Measurements from ENCODE around the gene ERAP2.
"Not testable (repeated sequence)": the region's sequence is repeated elsewhere in the genome, so short reads cannot be mapped to it uniquely, and the experiment has no call there.

The ERAP2 gene

DNA sequence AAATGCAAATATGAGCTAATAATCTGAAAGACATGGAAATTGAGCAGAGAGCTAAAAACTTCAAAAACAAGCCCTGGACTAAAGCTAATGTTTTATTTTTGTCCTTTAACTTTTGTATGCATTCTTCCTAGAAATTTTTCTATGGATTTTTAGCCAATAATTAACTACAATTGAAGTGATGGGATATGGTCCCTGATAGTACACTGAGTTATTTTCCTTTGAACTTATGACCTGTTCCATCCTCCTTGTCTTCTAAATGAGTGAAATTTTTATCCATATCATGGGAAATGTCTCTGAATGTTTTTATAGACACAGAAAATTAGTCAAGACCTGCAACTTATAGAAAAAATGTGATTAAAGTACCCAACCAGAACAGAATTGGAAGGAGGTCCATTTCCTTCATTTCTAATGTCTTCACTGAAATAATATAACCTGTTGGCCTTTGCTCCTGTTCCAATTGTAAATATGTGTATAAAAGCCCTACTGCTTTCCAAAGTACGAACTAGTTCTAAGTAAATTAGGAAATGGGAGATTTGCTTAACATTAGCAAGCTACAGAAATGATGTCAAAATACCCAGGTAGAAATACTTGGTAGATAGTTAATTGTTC is 11.3 kb upstream of the ERAP2 start:
- DNase-seq, result no peak

GRCh38 chr5:96868603-96869371 is 7.5 kb upstream of the ERAP2 start:
- DNase-seq, result no peak

DNA sequence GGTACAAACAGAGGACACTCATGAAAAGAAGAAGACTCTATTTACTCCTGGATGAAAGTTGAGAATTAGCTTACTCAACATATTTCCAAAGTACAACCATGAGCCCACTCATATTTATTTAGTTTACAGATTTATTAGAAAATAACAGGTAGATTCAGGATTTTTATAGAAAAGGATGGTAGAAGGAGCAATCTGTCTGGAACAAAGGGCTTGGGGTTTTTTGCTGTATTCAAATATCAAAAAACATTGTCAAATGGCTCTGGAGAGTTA is 7.0 kb upstream of the ERAP2 start:
- no peak for DNase-seq

DNA sequence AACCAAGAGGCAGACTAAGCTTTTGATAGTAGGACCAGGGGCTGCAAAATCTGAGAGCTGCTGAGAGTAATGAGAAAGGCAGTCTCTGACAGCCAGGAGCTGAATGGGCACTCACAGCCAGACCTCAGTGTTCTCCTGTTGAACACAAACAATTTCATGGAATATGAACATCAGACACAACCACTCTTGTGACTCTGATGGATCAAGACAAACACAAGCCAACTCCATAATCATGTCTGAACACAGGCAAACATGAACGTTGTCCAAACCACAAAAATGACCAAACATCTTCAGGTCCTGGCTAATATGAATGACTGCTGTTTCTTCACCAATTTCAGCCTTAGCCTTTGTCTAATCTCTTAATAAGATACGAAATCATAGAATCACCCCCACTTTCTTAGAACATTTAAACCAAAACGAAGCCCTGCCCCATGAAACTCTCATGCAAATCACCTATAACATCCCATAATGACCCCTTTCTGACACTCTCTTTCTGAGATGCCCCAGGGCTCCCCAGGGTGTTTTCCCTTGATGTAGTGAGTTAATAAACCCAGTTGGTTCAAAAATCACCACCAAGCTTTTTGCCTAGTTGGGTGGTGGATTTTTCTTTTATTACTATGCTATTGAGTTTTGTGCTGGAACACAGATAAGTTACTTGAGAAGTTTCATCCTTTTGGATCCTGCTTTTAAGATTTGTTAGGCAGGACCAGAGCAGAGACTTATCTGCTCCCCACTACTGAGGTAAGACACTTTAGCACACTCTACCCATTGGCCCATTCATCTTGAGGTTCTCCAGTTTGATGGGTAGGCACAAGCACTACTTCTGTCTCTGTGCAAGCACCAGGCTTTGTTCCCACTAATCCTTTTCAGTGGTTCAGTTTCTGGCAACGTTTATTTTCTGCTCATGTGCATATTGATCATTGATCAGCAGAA is 5.9 kb upstream of the ERAP2 start:
- no peak for DNase-seq

DNA sequence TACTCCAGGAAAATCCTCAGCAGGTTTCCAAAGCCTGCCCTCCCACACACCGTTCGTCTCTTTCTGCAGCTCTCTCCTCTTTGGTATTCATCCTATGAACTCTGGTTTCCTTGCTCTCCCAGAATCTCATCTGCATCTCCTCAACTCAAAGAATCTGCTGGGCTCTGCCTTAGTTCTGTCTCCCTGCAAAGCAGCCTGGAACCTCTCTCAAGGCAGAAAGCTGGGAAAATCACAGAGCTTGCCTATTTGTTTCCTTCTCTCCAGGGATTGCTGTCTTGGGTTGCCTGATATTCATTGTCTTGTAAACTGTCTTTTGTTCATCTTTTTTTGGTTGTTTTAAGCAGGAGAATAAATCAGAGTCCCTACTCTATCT is 5.3 kb upstream of the ERAP2 start:
- no peak for DNase-seq

DNA sequence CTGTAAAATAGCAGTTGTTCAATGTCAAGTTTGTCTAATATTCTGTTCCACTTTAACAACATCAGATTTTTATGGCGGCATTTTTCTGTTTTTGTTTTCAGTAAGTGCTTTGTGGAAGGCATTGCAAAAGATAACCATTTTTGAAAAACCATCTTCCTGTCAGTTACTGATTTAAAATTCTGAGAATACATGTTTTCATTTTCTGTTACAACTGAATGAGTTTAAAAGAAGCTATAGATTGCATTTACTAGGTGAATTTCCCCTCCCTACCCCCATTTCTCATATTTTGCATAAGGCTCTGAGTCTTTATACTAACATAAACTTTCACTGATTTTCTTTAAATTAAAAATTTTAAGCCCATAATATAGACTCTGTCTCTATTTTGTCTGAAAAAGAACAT is 4.6 kb upstream of the ERAP2 start:
- DNase-seq, result no peak

- no peak for DNase-seq
Observed at GRCh38 chr5:96873449-96873848, 2.9 kb upstream of the ERAP2 start.

GRCh38 chr5:96874631-96875030 is 1.7 kb upstream of the ERAP2 start:
- no peak for DNase-seq

- DNase-seq, result no peak
Observed at GRCh38 chr5:96875791-96876291, 459 bp upstream of the ERAP2 start.

DNA sequence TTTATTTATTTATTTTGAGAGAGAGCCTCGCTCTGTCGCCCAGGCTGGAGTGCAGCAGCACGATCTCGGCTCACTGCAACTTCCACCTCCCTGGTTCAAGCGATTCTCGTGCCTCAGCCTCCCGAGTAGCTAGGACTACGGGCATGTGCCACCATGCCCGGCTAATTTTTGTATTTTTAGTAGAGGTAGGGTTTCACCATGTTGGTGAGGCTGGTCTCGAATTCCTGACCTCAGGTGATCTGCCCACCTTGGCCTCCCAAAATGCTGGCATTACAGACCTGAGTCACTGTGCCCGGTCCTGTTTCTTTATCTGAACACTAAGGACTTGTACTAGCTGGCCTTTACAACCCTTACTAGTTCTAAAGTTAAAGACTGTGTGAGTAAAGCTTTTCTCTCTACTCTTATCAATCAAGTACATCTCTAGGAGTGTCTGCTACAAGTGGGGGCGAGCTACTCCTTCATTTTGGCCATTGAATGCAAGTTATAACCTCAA is 723 bp downstream of the ERAP2 start:
- not testable (repeated sequence) for DNase-seq

GRCh38 chr5:96879665-96880064 is 3.4 kb downstream of the ERAP2 start:
- DNase-seq, result no peak

GRCh38 chr5:96880444-96881164 is 4.3 kb downstream of the ERAP2 start:
- no peak for DNase-seq

- no peak for DNase-seq
Observed at GRCh38 chr5:96881511-96882115, 5.3 kb downstream of the ERAP2 start.

DNA sequence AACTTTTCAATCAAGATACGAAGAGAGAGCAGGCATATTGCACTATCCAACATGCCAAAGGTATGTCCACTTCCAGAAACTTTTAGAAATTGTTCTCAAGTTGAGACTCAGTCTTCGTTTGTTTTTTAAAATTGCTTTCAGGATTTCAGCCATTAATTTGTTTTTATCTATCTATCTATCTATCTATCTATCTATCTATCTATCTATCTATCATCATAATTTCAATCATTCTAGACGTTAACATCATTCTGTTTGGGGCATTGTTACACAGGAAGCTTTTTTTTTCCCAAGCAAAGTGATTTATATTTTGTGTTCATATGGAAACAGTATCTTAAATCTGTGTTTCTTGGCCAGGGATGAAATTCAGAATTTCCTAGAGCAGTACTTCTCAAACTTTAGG is 7.6 kb downstream of the ERAP2 start:
- no peak for DNase-seq

DNA sequence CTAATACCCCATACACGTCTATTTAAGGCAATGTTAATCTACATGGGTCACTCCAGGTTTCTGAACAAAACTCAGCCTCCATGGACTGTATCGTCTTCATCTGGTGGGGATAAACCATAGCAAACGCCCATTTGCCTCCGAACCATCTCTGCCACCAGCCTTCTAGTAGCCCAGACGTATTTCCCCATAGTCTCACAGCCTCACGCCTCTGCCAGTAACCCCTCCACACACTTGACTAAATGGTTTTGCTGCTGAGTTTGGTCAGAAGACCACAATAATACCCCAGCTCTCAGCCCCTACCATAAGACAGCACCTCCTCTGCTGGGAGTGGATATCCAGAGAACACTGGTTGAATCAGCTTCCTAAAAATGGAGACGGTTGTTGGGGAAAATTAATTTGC is 8.7 kb downstream of the ERAP2 start:
- no peak for DNase-seq

GRCh38 chr5:96885518-96886338 is 9.4 kb downstream of the ERAP2 start:
- no peak for DNase-seq

DNA sequence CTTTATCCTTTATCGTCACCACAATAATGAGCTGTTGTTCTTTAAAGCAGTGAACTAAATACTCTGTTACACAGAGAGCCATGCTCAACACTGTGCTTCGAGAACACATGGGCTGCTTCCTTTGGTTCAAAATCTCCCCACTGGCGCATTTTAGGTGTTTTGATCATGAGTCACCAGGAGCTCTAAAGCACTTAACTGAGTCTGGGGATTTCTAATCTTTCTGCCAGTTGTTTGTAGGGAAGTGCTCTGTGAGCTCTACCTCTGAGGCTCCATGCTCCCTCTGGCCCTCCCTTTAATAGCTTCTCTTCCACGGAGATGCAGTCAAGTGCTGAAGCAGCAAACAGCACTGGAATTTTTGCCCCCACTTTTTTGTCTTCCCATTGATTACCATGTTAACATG is 17.0 kb downstream of the ERAP2 start:
- no peak for DNase-seq

DNA sequence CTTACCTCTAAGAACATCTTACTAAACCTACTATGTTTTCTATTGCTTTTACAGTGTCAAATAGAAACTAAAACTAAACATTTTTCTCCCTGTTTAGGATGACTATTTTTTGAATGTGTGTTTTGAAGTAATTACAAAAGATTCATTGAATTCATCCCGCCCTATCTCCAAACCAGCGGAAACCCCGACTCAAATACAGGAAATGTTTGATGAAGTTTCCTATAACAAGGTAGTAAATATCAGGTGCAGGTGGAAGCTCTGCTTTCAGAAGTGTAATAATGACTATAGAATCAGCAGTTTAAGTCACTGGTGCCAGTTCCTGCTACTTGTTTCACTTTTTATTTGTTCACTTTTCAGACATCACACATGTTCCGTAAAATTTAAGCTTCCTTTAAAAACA is 20.0 kb downstream of the ERAP2 start:
- no peak for DNase-seq

DNA sequence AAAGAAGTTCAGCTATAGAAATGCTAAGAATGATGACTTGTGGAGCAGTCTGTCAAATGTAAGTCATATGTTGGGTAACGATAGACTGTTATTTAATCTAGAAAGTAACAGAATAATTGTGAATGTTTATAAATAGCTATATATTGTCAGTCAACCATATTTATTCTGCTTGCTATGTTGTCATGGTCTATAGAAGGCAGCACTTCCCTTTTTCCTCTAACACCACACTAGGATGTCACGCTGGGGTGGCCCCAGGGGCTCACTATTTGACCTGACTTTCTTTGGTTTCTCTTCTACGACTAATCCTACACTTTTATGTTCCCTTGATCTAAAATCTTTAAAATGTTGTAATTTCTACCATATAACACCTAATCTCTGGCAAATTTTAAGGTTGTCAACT is 20.5 kb downstream of the ERAP2 start:
- DNase-seq, result no peak

GRCh38 chr5:96901384-96901783 is 25.1 kb downstream of the ERAP2 start:
- DNase-seq, result no peak

DNA sequence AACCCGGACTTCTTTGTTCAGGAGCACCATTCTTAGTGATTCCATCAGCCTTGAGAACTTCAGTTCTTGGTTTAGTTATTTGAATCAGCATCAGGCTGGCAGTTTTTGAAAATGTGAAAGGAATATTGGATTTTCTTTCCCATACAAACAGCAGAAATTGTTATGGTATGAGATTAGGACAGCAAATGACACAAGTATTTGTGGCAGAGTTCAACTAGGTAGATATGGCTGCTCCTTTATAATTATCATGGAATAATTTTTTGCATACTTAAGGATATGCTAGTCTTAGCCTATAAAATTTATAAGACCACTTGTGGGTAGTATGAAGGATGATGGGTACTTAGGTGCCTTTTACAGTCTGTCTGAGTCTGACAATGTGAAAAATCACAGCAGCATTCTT is 25.5 kb downstream of the ERAP2 start:
- no peak for DNase-seq

DNA sequence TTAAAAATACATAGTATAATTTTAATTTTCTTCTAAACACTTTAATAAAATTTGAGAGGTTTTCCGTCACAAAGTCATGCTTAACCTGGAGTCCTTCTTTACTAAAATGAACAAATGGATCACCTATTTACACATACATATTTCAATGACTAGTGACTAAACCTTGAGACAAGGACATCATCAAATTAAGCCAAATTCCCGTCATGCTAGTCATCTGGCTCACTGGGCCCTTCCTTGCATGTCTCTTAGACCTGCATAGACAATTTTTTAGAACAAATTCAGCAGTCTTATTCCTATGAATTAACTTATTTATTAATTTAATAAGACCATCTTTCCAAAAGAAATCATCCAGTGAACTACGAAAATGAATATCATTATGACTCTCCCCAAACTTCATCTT is 26.6 kb downstream of the ERAP2 start:
- no peak for DNase-seq

All from NCI-H524 treated with DMSO at 0.1 percent for 48 hours (cell line).